GM12891 (cell line): ENCODE measurements around the gene FOXL2NB.

ENCODE experiments used
- DNase-seq: peaks from one replicate; pipeline ENCODE4 v3.0.0; 2011; ENCODE audit warnings: low spot score; ENCODE audit not compliant: insufficient read length
- FAIRE-seq: peaks from 2 replicates; lab custom pipeline; 2011; peaks lifted over from hg19 to GRCh38; lab: Jason Lieb, UNC
- PAX5 ChIP-seq: IDR thresholded peaks from 2 replicates; pipeline ENCODE4 v1.6.1; 2011; ENCODE audit warnings: low read length, moderate library complexity, mild to moderate bottlenecking; ENCODE audit not compliant: insufficient read depth, severe bottlenecking
- POLR2A ChIP-seq: IDR thresholded peaks from 2 replicates; pipeline ENCODE4 v1.6.1; 2011; ENCODE audit warnings: low read depth, low read length, control low read depth
- POLR2AphosphoS5 ChIP-seq: IDR thresholded peaks from 2 replicates; pipeline ENCODE4 v1.6.1; 2011; ENCODE audit warnings: low read depth, low read length, control low read depth
- POU2F2 ChIP-seq: IDR thresholded peaks from 2 replicates; pipeline ENCODE4 v1.6.1; 2011; ENCODE audit warnings: low read depth, mild to moderate bottlenecking, control low read depth, low read length, moderate library complexity
- SPI1 ChIP-seq: IDR thresholded peaks from 2 replicates; pipeline ENCODE4 v1.6.1; 2011; ENCODE audit warnings: low read depth, low read length, control low read depth
- TAF1 ChIP-seq: IDR thresholded peaks from 2 replicates; pipeline ENCODE4 v1.6.1; 2011; ENCODE audit warnings: low read depth, low read length, control low read depth

The FOXL2NB gene

DNA sequence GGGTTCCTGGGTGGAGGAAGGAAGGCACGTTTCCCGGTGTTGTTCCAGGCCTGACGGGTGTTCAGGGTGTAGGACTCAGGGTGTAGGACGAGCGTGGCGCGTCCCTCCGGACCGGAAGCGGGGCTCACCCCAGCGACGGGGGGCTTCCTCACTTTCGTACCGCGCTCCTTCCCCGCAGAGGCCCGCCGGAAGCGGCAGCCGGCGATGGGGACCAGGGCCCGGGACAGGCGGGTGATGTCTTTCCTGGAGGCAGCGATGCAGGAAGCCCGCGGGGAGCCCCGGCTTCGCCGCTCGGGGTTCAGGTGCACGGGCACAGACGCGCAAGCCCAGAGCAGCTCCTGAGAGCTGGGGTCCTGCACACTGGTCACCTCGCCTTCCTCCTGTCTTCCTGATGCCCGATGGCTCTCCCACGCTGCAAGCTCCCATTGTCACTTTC lies 13.4 kb downstream of the FOXL2NB start:
- DNase-seq (no peak), FAIRE-seq (no peak)
- no peak for TF ChIP-seq POLR2A
- TF ChIP-seq POLR2AphosphoS5, result no peak

DNA sequence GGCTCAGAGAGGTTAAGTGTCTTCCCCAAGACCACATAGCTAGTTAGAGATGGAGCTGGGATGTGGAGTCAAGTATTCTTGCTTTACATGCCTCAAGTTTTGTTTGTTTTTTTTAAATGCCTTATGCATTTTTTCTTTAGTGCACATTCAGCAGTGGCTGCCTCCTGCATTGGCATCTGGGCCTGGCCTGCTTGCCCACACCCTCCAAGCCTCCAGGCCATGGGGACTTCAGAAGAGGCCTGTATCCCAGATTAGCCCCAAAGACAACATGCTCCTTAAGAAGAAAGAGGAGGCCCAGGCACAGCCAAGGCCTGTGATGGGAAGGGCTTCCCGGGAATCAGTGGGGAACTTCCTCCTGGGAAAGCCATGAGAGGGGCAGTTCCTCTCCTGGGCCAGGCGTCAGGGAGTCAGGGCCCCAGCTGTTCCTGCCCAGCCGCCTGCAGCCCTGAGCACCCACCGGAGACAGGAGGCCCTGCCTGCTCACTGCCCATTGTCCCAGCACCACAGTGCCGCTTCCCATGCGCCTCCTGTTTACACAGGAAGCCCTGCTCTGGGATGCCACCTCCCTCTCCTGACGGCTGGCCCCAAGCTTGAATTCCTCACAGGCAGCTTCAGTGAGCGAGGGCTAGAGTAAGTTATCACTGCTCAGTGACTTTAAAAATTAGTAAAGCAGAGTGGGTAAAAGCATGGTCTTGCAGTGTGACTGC lies 16.0 kb downstream of the FOXL2NB start:
- no peak for FAIRE-seq

DNA sequence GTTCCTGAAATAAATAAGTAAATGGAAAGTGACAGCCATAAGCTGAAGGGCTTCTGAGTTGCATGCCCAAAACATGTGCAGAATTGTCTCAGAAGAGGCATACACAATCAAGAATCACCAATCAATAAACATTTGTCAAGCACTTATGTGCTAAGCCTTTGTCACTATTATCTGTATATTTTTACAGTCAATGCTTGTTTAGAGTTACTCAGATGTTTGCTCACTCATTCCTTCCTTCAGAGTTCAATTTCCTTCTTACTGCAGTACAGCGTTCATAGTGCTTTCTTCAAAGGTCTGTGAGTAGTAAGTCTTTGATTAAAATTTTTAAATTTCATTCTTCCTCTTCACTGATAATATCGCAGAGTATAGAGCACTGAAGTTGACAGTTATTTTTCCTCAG lies 17.2 kb downstream of the FOXL2NB start:
- DNase-seq (no peak), FAIRE-seq (no peak)
- TF ChIP-seq POLR2A, result no peak
- no peak for TF ChIP-seq TAF1
- TF ChIP-seq PAX5, result no peak

More for the DNA sequence above, 16.0 kb downstream of the FOXL2NB start:
- no peak for DNase-seq
- TF ChIP-seq POLR2AphosphoS5 (no peak), POLR2A (no peak), SPI1 (no peak), TAF1 (no peak), POU2F2 (no peak), PAX5 (no peak)

DNA sequence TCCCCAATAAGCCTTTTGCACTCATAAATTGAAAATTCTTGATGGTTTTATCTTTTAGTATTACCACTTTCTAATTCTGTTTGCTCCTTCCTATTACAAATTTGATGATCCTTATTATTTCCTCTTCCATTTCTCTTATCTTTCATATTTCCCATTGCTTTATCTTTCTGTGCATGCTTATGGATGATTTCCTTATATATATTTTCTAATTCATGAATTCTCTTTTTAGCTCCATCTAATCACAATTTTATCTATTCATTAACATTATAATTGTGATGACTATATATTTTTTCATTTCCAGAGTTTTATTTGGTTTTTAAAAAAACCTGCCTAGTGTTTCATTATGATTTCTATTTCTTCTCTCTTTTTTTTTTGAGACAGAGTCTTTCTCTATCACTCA lies 17.9 kb downstream of the FOXL2NB start:
- TF ChIP-seq POLR2A, result no peak
- TF ChIP-seq POLR2AphosphoS5, result no peak
- no peak for TF ChIP-seq SPI1
- no peak for TF ChIP-seq PAX5
- no peak for TF ChIP-seq TAF1
- TF ChIP-seq POU2F2, result no peak
- DNase-seq, result no peak
- FAIRE-seq, result no peak

DNA sequence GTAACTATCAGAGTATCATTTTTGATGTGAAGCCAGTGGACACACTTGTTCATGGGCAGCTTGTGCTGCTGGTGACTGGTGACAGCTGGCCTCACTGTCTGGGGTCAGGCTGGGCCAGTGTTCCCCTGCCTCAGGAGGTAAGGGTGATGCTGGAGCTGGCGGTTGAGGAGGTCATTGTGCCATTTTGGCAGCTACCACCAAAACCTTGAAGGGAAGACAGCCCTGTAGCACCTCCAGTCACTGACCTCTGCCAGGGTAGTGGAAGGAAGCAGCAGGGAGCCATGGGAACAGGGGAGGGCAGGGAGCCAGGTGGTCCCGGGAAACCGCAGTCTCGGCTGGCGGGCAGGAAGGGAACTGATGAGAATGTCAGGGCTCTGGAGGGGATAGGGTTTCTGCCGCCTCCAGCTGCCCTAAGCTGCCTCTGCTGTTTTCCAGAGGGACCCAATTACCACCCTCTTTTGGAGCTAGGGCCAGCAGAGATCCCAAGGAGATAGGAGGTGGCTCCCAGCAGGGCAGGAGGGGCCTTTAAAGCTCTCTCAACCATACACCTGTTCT lies 24.8 kb downstream of the FOXL2NB start:
- FAIRE-seq, result no peak
- DNase-seq, result no peak
- TF ChIP-seq PAX5 (no peak), POLR2AphosphoS5 (no peak), POU2F2 (no peak), SPI1 (no peak), POLR2A (no peak), TAF1 (no peak)

DNA sequence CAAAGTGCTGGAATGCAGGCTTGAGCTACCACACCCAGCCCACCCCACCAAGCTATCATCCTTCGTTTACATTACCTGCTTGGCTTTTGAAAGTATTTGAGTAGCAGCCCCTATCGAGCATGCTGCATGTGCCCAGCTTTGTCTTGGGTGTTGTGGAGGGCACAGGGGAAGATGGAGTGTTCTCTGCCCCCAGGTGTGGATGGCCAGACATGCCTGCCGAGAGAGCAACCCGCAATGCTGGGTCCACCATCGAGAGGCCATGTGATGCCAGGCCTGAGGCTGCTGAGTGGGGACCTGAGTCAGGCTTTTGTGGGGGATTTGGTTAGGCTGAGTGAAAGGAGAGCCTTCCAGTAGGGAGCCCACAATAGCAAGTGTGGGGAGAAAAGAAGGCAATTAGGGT lies 25.9 kb downstream of the FOXL2NB start:
- TF ChIP-seq POLR2AphosphoS5 (no peak), POU2F2 (no peak), PAX5 (no peak), TAF1 (no peak), SPI1 (no peak), POLR2A (no peak)
- FAIRE-seq (no peak), DNase-seq (no peak)

DNA sequence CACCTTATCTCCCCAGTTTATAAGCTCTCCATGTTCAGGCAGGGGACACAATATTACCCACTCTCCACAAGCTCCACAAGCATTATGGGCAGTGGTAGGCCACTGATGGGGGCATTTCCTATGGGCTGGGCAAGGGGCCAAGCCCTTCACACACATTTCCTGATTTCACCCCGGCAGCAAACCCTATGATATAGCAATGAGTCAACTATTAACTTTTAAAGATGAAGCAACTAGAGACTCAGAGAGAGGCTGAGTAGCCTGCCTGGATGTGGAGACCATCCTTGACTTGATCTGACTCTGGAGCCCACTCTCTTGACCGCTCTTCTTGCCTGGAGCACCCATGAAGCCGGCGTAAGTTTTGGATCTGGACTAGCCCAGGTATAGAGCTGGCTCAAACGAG lies 27.4 kb downstream of the FOXL2NB start:
- no peak for FAIRE-seq

DNA sequence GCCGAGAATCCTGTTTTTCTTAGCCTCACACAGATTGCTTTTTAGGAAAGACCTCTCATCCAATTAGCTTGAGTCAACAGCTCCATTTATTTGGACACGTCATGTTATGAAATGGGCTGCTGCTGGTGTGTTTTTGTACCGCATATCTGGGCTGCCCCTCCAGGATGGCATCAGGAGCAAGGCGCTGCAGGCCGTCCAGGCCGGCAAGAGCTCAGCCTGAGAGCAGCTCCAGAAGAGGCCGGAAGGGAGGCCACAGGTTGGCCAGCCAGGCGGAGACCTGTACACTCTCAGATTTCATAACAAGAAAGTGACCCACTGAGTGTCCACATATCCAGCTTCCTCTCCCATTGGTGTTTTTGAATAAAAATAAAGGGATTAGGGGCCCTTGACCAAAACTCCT lies 28.3 kb downstream of the FOXL2NB start:
- FAIRE-seq (no peak), DNase-seq (no peak)
- TF ChIP-seq TAF1 (no peak), PAX5 (no peak), SPI1 (no peak), POU2F2 (no peak), POLR2A (no peak), POLR2AphosphoS5 (no peak)

More for the DNA sequence above, 27.4 kb downstream of the FOXL2NB start:
- no peak for TF ChIP-seq TAF1
- DNase-seq, result no peak

DNA sequence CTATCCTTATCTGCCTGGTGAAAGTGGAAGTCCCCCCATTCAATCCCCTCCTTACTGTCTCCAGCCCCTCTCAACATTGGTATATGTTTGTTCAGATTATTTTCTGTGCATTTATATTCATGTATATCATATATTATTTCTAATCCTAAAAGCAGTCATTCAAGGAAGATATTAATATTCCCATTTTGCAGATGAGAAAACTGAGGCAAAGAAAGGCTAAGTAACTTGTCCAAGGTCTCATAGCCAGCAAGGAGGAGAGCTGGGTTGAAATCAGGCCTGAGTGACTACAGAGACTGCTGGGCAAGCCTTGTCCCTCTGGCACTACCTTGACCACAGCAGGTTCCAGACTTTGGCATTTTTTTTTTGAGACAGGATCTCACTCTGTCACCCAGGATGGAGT lies 29.0 kb downstream of the FOXL2NB start:
- DNase-seq (no peak), FAIRE-seq (no peak)
- no peak for TF ChIP-seq TAF1
- TF ChIP-seq SPI1, result no peak
- no peak for TF ChIP-seq POU2F2
- TF ChIP-seq POLR2A, result no peak
- TF ChIP-seq POLR2AphosphoS5, result no peak
- no peak for TF ChIP-seq PAX5

DNA sequence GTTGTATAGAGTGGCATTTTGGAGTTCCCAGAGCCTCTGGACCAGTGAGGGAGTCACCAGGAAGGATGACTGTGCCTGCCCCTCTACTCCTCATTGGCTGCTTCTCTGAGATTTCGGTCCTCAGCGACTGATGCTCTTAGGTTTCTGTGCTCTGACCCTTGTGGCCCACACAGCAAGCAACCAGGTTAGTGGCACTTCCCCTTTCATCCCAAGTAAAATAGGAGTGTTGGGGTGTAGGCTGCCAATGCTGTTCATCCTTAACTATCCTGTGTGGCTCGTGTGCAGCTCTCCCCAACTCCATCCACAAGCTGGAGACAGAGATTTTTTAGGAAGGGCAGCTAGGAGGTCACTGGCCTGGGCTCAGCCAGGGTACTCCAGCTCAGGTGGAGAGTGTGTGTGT lies 37.8 kb downstream of the FOXL2NB start:
- TF ChIP-seq SPI1 (0 out of 2 replicates have a peak, but pooled peaks have one; percentile 2), PAX5 (no peak)
- DNase-seq (no peak), FAIRE-seq (no peak)

DNA sequence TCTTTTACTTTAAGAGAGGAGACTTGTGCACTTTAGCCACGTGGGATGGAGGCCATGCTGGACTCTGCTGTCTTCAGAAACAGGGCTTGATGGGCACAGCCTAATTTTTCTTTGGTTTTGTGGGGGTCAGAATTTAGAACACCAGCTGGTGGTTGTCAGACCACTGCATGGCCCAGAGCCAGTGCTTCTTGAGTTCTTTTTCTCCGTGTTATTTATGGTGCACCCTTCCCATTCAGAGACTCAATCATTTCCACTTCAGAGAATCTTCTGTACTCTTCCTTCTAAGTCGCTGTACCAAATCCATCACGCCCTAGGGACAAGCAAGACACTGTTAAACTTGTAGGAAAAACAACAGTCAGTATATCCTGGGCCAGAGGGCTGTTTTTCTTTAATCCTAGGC lies 38.9 kb downstream of the FOXL2NB start:
- TF ChIP-seq POLR2A (no peak), POLR2AphosphoS5 (no peak), TAF1 (no peak), POU2F2 (no peak), SPI1 (no peak), PAX5 (no peak)
- FAIRE-seq (no peak), DNase-seq (no peak)
